ENCODE results near the gene SUGP1.

Gene SUGP1

GRCh38 chr19:19305696-19306095 is 14.6 kb downstream of the SUGP1 start:
- H3K9me3 ChIP-seq (ENCODE audit: insufficient read depth, low read length) = no peaks in the 10 kb centered on the region
- no peaks in the 10 kb centered on the region for H3K4me1 ChIP-seq (ENCODE audit: low read length)
- TF ChIP-seq CTCF (IDR thresholded peaks at IDR 0.05; ENCODE audit: low read depth, low read length) (no peak), EZH2phosphoT487 (IDR thresholded peaks at IDR 0.05; ENCODE audit: low read depth) (no peak)
- H3K9ac ChIP-seq (ENCODE audit: low read length) = no peak overlapping the region
- no peak overlapping the region for H2AFZ ChIP-seq (ENCODE audit: low read depth, low read length)
- no peaks in the 10 kb centered on the region for H3K27me3 ChIP-seq (ENCODE audit: low read depth, low read length)
- no peak overlapping the region for H3K4me3 ChIP-seq (ENCODE audit: low read length)
- no peaks in the 10 kb centered on the region for H4K20me1 ChIP-seq (ENCODE audit: insufficient read depth, low read length)
- H3K36me3 ChIP-seq (replicated peaks; ENCODE audit: low read depth, low read length) = peaks cover 63% of the 10 kb centered on the region
- H3K79me2 ChIP-seq (ENCODE audit: low read length) = no peaks in the 10 kb centered on the region
- H3K4me2 ChIP-seq (ENCODE audit: low read length) = no peak overlapping the region
- no peak overlapping the region for H3K27ac ChIP-seq (ENCODE audit: low read length)

GRCh38 chr19:19305066-19305465 is 15.2 kb downstream of the SUGP1 start:
- Histone ChIP-seq H4K20me1 (ENCODE audit: insufficient read depth, low read length) (no peaks in the 10 kb centered on the region), H3K4me1 (ENCODE audit: low read length) (no peaks in the 10 kb centered on the region), H3K4me2 (ENCODE audit: low read length) (no peak overlapping the region), H2AFZ (ENCODE audit: low read depth, low read length) (no peak overlapping the region), H3K27me3 (ENCODE audit: low read depth, low read length) (no peaks in the 10 kb centered on the region), H3K79me2 (ENCODE audit: low read length) (no peaks in the 10 kb centered on the region), H3K27ac (ENCODE audit: low read length) (no peak overlapping the region), H3K9ac (ENCODE audit: low read length) (no peak overlapping the region), H3K36me3 (replicated peaks; ENCODE audit: low read depth, low read length) (peaks cover 63% of the 10 kb centered on the region), H3K9me3 (ENCODE audit: insufficient read depth, low read length) (no peaks in the 10 kb centered on the region), H3K4me3 (ENCODE audit: low read length) (no peak overlapping the region)
- TF ChIP-seq EZH2phosphoT487 (IDR thresholded peaks at IDR 0.05; ENCODE audit: low read depth) (no peak), CTCF (IDR thresholded peaks at IDR 0.05; ENCODE audit: low read depth, low read length) (no peak)

GRCh38 chr19:19304186-19304965 is 15.9 kb downstream of the SUGP1 start:
- Histone ChIP-seq H3K9me3 (ENCODE audit: insufficient read depth, low read length) (no peaks in the 10 kb centered on the region), H3K4me3 (ENCODE audit: low read length) (no peak overlapping the region), H4K20me1 (ENCODE audit: insufficient read depth, low read length) (no peaks in the 10 kb centered on the region), H3K27ac (ENCODE audit: low read length) (no peak overlapping the region), H3K4me2 (ENCODE audit: low read length) (no peak overlapping the region), H3K36me3 (replicated peaks; ENCODE audit: low read depth, low read length) (peaks cover 60% of the 10 kb centered on the region), H3K4me1 (ENCODE audit: low read length) (no peaks in the 10 kb centered on the region), H3K79me2 (ENCODE audit: low read length) (no peaks in the 10 kb centered on the region), H2AFZ (ENCODE audit: low read depth, low read length) (no peak overlapping the region), H3K9ac (ENCODE audit: low read length) (no peak overlapping the region), H3K27me3 (ENCODE audit: low read depth, low read length) (no peaks in the 10 kb centered on the region)
- no peak for TF ChIP-seq CTCF (IDR thresholded peaks at IDR 0.05; ENCODE audit: low read depth, low read length)

GRCh38 chr19:19303411-19303810 is 16.9 kb downstream of the SUGP1 start:
- Histone ChIP-seq H2AFZ (ENCODE audit: low read depth, low read length) (no peak overlapping the region), H3K9ac (ENCODE audit: low read length) (no peak overlapping the region), H3K4me2 (ENCODE audit: low read length) (no peak overlapping the region), H3K27ac (ENCODE audit: low read length) (no peak overlapping the region), H4K20me1 (ENCODE audit: insufficient read depth, low read length) (no peaks in the 10 kb centered on the region), H3K9me3 (ENCODE audit: insufficient read depth, low read length) (no peaks in the 10 kb centered on the region), H3K79me2 (ENCODE audit: low read length) (no peaks in the 10 kb centered on the region), H3K4me1 (ENCODE audit: low read length) (no peaks in the 10 kb centered on the region), H3K36me3 (replicated peaks; ENCODE audit: low read depth, low read length) (peaks cover 58% of the 10 kb centered on the region), H3K4me3 (ENCODE audit: low read length) (no peak overlapping the region), H3K27me3 (ENCODE audit: low read depth, low read length) (no peaks in the 10 kb centered on the region)
- TF ChIP-seq CTCF (IDR thresholded peaks at IDR 0.05; ENCODE audit: low read depth, low read length) (no peak), EZH2phosphoT487 (IDR thresholded peaks at IDR 0.05; ENCODE audit: low read depth) (no peak)

Measured in OCI-LY3 (cell line).